ENCODE results near the gene PEX14. TPM values are rescaled to one million over a fixed set of nuclear protein-coding genes. Genes with fewer than 3 reads are reported as not detected.

PEX14 gene
- total RNA-seq, 1 experiment from 2014 or later: 36.0 TPM

DNA sequence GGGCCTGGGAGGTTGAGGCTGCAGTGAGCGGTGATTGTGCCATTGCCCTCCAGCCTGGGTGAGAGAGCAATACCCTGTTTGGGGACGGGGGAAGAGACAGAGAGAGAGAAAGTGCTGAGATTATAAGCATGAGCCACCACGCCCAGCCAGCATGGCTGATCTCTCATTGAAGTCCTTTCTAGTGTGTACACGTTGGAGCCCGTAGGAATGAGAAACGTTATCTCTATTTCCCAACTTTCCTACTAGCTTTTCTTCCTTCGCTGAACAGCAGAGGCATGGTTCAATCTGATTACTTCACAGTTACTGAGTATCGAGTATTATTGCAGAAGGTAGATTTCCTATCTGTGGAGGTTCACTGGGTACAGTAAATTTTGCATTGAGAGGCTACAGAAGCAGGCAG is 4.5 kb downstream of the PEX14 start:
- Histone ChIP-seq H3K27ac (ENCODE audit: low read length) (no peak overlapping the region), H3K4me3 (ENCODE audit: low read depth in 2 of 2, low read length in 2 of 2) (no peak overlapping the region), H3K36me3 (ENCODE audit: control insufficient read depth, insufficient read depth, low read length) (no peaks in the 10 kb centered on the region; the same call in 1 of the 2 replicates), H3K9me3 (ENCODE audit: control insufficient read depth, insufficient read depth, low read depth, low read length) (no peaks in the 10 kb centered on the region), H3K27me3 (ENCODE audit: control insufficient read depth, insufficient read depth, low read length) (no peaks in the 10 kb centered on the region), H3K4me1 (ENCODE audit: control insufficient read depth, insufficient read depth, low read length) (peaks cover 12% of the 10 kb centered on the region)
- TF ChIP-seq POLR2AphosphoS5 (IDR thresholded peaks at IDR 0.05; ENCODE audit: low read depth, low read length): no peak
- no peak for TF ChIP-seq SIN3A (IDR thresholded peaks at IDR 0.05; ENCODE audit: borderline replicate concordance, insufficient read depth, low read depth, low read length)
- no peak for TF ChIP-seq TCF7L2 (IDR thresholded peaks at IDR 0.05; ENCODE audit: low read depth, low read length)
- TF ChIP-seq, protein P1, sequence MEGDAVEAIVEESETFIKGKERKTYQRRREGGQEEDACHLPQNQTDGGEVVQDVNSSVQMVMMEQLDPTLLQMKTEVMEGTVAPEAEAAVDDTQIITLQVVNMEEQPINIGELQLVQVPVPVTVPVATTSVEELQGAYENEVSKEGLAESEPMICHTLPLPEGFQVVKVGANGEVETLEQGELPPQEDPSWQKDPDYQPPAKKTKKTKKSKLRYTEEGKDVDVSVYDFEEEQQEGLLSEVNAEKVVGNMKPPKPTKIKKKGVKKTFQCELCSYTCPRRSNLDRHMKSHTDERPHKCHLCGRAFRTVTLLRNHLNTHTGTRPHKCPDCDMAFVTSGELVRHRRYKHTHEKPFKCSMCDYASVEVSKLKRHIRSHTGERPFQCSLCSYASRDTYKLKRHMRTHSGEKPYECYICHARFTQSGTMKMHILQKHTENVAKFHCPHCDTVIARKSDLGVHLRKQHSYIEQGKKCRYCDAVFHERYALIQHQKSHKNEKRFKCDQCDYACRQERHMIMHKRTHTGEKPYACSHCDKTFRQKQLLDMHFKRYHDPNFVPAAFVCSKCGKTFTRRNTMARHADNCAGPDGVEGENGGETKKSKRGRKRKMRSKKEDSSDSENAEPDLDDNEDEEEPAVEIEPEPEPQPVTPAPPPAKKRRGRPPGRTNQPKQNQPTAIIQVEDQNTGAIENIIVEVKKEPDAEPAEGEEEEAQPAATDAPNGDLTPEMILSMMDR (IDR thresholded peaks at IDR 0.05): no peak
- TF ChIP-seq, protein P2, sequence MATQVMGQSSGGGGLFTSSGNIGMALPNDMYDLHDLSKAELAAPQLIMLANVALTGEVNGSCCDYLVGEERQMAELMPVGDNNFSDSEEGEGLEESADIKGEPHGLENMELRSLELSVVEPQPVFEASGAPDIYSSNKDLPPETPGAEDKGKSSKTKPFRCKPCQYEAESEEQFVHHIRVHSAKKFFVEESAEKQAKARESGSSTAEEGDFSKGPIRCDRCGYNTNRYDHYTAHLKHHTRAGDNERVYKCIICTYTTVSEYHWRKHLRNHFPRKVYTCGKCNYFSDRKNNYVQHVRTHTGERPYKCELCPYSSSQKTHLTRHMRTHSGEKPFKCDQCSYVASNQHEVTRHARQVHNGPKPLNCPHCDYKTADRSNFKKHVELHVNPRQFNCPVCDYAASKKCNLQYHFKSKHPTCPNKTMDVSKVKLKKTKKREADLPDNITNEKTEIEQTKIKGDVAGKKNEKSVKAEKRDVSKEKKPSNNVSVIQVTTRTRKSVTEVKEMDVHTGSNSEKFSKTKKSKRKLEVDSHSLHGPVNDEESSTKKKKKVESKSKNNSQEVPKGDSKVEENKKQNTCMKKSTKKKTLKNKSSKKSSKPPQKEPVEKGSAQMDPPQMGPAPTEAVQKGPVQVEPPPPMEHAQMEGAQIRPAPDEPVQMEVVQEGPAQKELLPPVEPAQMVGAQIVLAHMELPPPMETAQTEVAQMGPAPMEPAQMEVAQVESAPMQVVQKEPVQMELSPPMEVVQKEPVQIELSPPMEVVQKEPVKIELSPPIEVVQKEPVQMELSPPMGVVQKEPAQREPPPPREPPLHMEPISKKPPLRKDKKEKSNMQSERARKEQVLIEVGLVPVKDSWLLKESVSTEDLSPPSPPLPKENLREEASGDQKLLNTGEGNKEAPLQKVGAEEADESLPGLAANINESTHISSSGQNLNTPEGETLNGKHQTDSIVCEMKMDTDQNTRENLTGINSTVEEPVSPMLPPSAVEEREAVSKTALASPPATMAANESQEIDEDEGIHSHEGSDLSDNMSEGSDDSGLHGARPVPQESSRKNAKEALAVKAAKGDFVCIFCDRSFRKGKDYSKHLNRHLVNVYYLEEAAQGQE (IDR thresholded peaks at IDR 0.05; ENCODE audit: insufficient read depth in 1 of 2, low read depth in 2 of 2, low read length in 1 of 2): no peak
- CTCF ChIA-PET: no interaction called here
- ATAC-seq: no peak
- DNase-seq (ENCODE audit: low read depth, low spot score): no peak
- no TSS peak for BruUV-seq (replicated peaks)
- intact Hi-C loops (cut with micrococcal nuclease; ENCODE audit: unreplicated experiment) (no loop called here), in situ Hi-C loops (cut with HindIII; ENCODE audit: low pct_unique_long_range_greater_than_20kb, low sequenced_read_pairs) (no loop called here)
- POLR2A ChIA-PET: no interaction called here

- intact Hi-C loops (cut with micrococcal nuclease; ENCODE audit: unreplicated experiment) (no loop called here), in situ Hi-C loops (cut with HindIII; ENCODE audit: low pct_unique_long_range_greater_than_20kb, low sequenced_read_pairs) (no loop called here)
- Histone ChIP-seq H3K27ac (ENCODE audit: low read length) (no peak overlapping the region), H3K36me3 (ENCODE audit: control insufficient read depth, insufficient read depth, low read length) (no peaks in the 10 kb centered on the region; the same call in 1 of the 2 replicates), H3K9me3 (ENCODE audit: control insufficient read depth, insufficient read depth, low read depth, low read length) (no peaks in the 10 kb centered on the region), H3K27me3 (ENCODE audit: control insufficient read depth, insufficient read depth, low read length) (no peaks in the 10 kb centered on the region), H3K4me1 (ENCODE audit: control insufficient read depth, insufficient read depth, low read length) (peaks cover 12% of the 10 kb centered on the region), H3K4me3 (ENCODE audit: low read depth in 2 of 2, low read length in 2 of 2) (no peak overlapping the region)
- ChIA-PET POLR2A (no interaction called here), CTCF (no interaction called here)
- no peak for DNase-seq (ENCODE audit: low read depth, low spot score)
- no TSS peak for BruUV-seq (replicated peaks)
- ATAC-seq: no peak
- TF ChIP-seq, protein P1 (IDR thresholded peaks at IDR 0.05): no peak
- TF ChIP-seq, protein P2 (IDR thresholded peaks at IDR 0.05; ENCODE audit: insufficient read depth in 1 of 2, low read depth in 2 of 2, low read length in 1 of 2): no peak
- no peak for TF ChIP-seq POLR2AphosphoS5 (IDR thresholded peaks at IDR 0.05; ENCODE audit: low read depth, low read length)
- no peak for TF ChIP-seq SIN3A (IDR thresholded peaks at IDR 0.05; ENCODE audit: borderline replicate concordance, insufficient read depth, low read depth, low read length)
- TF ChIP-seq TCF7L2 (IDR thresholded peaks at IDR 0.05; ENCODE audit: low read depth, low read length): no peak
These were observed 5.9 kb downstream of the PEX14 start for GRCh38 chr1:10480614-10481013.

Measured in Panc1 (cell line).